IPS-18a (cell line): ENCODE measurements around the gene E2F3.
A peak's percentile ranks its signal among the peaks of the same experiment; 100 is the strongest.

ENCODE experiments used
- H3K27ac ChIP-seq: one replicate; pipeline ENCODE4 v1.5.1; 2013; ENCODE audit warnings: low read length
- H3K27me3 ChIP-seq: one replicate; pipeline ENCODE4 v1.6.1; 2013; ENCODE audit warnings: mild to moderate bottlenecking, low read length; ENCODE audit not compliant: control insufficient read depth, insufficient read depth
- H3K36me3 ChIP-seq: one replicate; pipeline ENCODE4 v1.6.1; 2013; ENCODE audit warnings: low read depth, low read length; ENCODE audit not compliant: control insufficient read depth
- H3K4me1 ChIP-seq: one replicate; pipeline ENCODE4 v1.6.1; 2013; ENCODE audit warnings: low read depth, low read length; ENCODE audit not compliant: control insufficient read depth
- H3K4me3 ChIP-seq: one replicate; pipeline ENCODE4 v1.5.1; 2013; ENCODE audit warnings: low read length
- H3K9ac ChIP-seq: one replicate; pipeline ENCODE4 v1.6.1; 2013; ENCODE audit warnings: mild to moderate bottlenecking, low read length, moderate library complexity
- H3K9me3 ChIP-seq: one replicate; pipeline ENCODE4 v1.6.1; 2013; ENCODE audit warnings: low read depth, low read length; ENCODE audit not compliant: control insufficient read depth

The E2F3 gene

GRCh38 chr6:20370801-20371200, 30.9 kb upstream of the E2F3 start:
- no peak overlapping the region for H3K4me3 ChIP-seq
- H3K9me3 ChIP-seq = no peaks in the 10 kb centered on the region
- no peak overlapping the region for H3K27ac ChIP-seq
- no peak overlapping the region for H3K9ac ChIP-seq
- no peaks in the 10 kb centered on the region for H3K4me1 ChIP-seq
- H3K27me3 ChIP-seq = no peaks in the 10 kb centered on the region
- H3K36me3 ChIP-seq = no peaks in the 10 kb centered on the region

- H3K36me3 ChIP-seq = no peaks in the 10 kb centered on the region
- no peaks in the 10 kb centered on the region for H3K27me3 ChIP-seq
- H3K4me1 ChIP-seq = no peaks in the 10 kb centered on the region
- H3K27ac ChIP-seq = no peak overlapping the region
- H3K9me3 ChIP-seq = no peaks in the 10 kb centered on the region
- H3K4me3 ChIP-seq = no peak overlapping the region
- no peak overlapping the region for H3K9ac ChIP-seq
These were observed 26.2 kb upstream of the E2F3 start for GRCh38 chr6:20375436-20375835.

GRCh38 chr6:20377623-20378265, 23.9 kb upstream of the E2F3 start:
- no peaks in the 10 kb centered on the region for H3K4me1 ChIP-seq
- no peak overlapping the region for H3K9ac ChIP-seq
- H3K27ac ChIP-seq = no peak overlapping the region
- H3K27me3 ChIP-seq = no peaks in the 10 kb centered on the region
- H3K4me3 ChIP-seq = no peak overlapping the region
- H3K36me3 ChIP-seq = no peaks in the 10 kb centered on the region
- no peaks in the 10 kb centered on the region for H3K9me3 ChIP-seq

GRCh38 chr6:20379231-20379630, 22.4 kb upstream of the E2F3 start:
- H3K4me3 ChIP-seq = no peak overlapping the region
- H3K9me3 ChIP-seq = no peaks in the 10 kb centered on the region
- no peaks in the 10 kb centered on the region for H3K36me3 ChIP-seq
- no peak overlapping the region for H3K27ac ChIP-seq
- no peaks in the 10 kb centered on the region for H3K4me1 ChIP-seq
- no peaks in the 10 kb centered on the region for H3K27me3 ChIP-seq
- no peak overlapping the region for H3K9ac ChIP-seq

- Histone ChIP-seq H3K27ac (no peak overlapping the region), H3K27me3 (no peaks in the 10 kb centered on the region), H3K4me1 (no peaks in the 10 kb centered on the region), H3K9ac (no peak overlapping the region), H3K4me3 (no peak overlapping the region), H3K9me3 (no peaks in the 10 kb centered on the region), H3K36me3 (no peaks in the 10 kb centered on the region)
These were observed 15.5 kb upstream of the E2F3 start for GRCh38 chr6:20386218-20386617.

- H3K4me1 ChIP-seq = no peaks in the 10 kb centered on the region
- no peak overlapping the region for H3K9ac ChIP-seq
- H3K36me3 ChIP-seq = no peaks in the 10 kb centered on the region
- no peaks in the 10 kb centered on the region for H3K9me3 ChIP-seq
- no peak overlapping the region for H3K4me3 ChIP-seq
- no peak overlapping the region for H3K27ac ChIP-seq
- H3K27me3 ChIP-seq = no peaks in the 10 kb centered on the region
These were observed 12.6 kb upstream of the E2F3 start for GRCh38 chr6:20389066-20389465.

- H3K4me3 ChIP-seq = no peak overlapping the region
- no peak overlapping the region for H3K9ac ChIP-seq
- no peaks in the 10 kb centered on the region for H3K9me3 ChIP-seq
- H3K36me3 ChIP-seq = no peaks in the 10 kb centered on the region
- no peaks in the 10 kb centered on the region for H3K27me3 ChIP-seq
- H3K27ac ChIP-seq = no peak overlapping the region
- H3K4me1 ChIP-seq = no peaks in the 10 kb centered on the region
These were observed 8.4 kb upstream of the E2F3 start for GRCh38 chr6:20393297-20393696.

GRCh38 chr6:20399518-20399917, 2.2 kb upstream of the E2F3 start:
- H3K36me3 ChIP-seq = no peaks in the 10 kb centered on the region
- no peaks in the 10 kb centered on the region for H3K9me3 ChIP-seq
- H3K9ac ChIP-seq = no peak overlapping the region
- H3K4me3 ChIP-seq = no peak overlapping the region
- H3K4me1 ChIP-seq = peaks cover 5% of the 10 kb centered on the region
- H3K27ac ChIP-seq = no peak overlapping the region
- no peaks in the 10 kb centered on the region for H3K27me3 ChIP-seq

GRCh38 chr6:20400456-20401204, 1.0 kb upstream of the E2F3 start:
- Histone ChIP-seq H3K36me3 (no peaks in the 10 kb centered on the region), H3K4me3 (peak overlapping the region; percentile 80), H3K27me3 (no peaks in the 10 kb centered on the region), H3K9me3 (no peaks in the 10 kb centered on the region), H3K4me1 (peaks cover 9% of the 10 kb centered on the region), H3K27ac (no peak overlapping the region), H3K9ac (peak overlapping the region; percentile 56)

- H3K4me3 ChIP-seq = peak overlapping the region; percentile 83
- peaks cover 9% of the 10 kb centered on the region for H3K4me1 ChIP-seq
- H3K36me3 ChIP-seq = peaks cover 10% of the 10 kb centered on the region
- H3K9ac ChIP-seq = peak overlapping the region; percentile 97
- H3K9me3 ChIP-seq = no peaks in the 10 kb centered on the region
- H3K27me3 ChIP-seq = no peaks in the 10 kb centered on the region
- peak overlapping the region; percentile 71 for H3K27ac ChIP-seq
These were observed 338 bp downstream of the E2F3 start for GRCh38 chr6:20402092-20402341.

GRCh38 chr6:20402342-20403069, 827 bp downstream of the E2F3 start:
- Histone ChIP-seq H3K4me3 (peak overlapping the region; percentile 83), H3K4me1 (peaks cover 9% of the 10 kb centered on the region), H3K27me3 (no peaks in the 10 kb centered on the region), H3K36me3 (peaks cover 13% of the 10 kb centered on the region), H3K9me3 (no peaks in the 10 kb centered on the region), H3K9ac (peak overlapping the region; percentile 97), H3K27ac (peak overlapping the region; percentile 71)
